GM12892 (cell line): Measurements from ENCODE around the gene DMAP1.

Experiments used
- DNase-seq: peaks from one replicate; pipeline ENCODE4 v3.0.0; 2011; ENCODE audit not compliant: insufficient read length
- FAIRE-seq: peaks from 2 replicates; lab custom pipeline; 2011; peaks lifted over from hg19 to GRCh38; lab: Jason Lieb, UNC
- POLR2A ChIP-seq: IDR thresholded peaks from 2 replicates; pipeline ENCODE4 v1.6.1; 2011; ENCODE audit warnings: low read depth, low read length, control low read depth
- POLR2AphosphoS5 ChIP-seq: IDR thresholded peaks from 2 replicates; pipeline ENCODE4 v1.6.1; 2011; ENCODE audit warnings: low read depth, low read length, control low read depth
- TAF1 ChIP-seq: IDR thresholded peaks from 2 replicates; pipeline ENCODE4 v1.6.1; 2011; ENCODE audit warnings: low read depth, mild to moderate bottlenecking, control low read depth, low read length, borderline replicate concordance

DMAP1 gene

GRCh38 chr1:44262414-44262813 is 49.1 kb downstream of the DMAP1 start:
- DNase-seq: no peak
- TF ChIP-seq TAF1 (no peak), POLR2AphosphoS5 (no peak), POLR2A (no peak)
- FAIRE-seq: no peak

DNA sequence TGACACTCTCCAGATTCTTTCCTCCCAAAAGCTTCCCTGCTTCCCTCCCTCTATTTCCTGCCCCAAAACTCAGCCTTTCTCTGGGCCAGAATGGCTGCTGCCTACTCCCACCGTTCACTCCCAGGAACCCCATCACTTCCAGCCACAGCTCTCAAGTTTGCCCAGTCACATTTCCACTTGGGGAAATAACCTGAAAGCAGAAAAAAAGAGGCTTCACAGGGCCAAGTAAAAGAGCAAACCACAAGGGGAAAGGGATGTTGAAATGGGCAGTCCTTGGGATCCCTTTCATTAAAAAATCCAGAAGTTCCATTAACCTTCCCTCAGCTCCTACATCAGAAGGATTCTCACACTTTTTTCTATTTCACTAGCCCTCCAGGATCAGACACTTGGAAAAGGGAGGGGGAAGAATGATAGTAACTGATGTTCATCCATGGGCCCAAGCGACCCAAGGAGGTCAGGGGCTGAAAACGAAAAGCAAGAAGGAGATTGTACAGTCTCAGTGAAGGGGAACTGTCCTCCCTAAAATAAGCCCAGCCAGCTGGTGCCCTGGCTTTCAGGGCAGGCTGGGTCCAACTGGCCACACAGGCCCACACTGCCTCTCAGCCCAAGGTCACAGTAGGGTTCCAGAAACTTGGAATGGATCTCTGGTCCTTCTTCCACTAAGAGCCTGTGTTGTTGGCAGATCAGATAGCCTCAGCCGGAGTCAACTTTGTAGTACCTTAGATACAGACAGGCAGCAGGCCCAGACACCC is 49.7 kb downstream of the DMAP1 start:
- TF ChIP-seq POLR2A (no peak), TAF1 (no peak), POLR2AphosphoS5 (no peak)
- FAIRE-seq: no peak

DNA sequence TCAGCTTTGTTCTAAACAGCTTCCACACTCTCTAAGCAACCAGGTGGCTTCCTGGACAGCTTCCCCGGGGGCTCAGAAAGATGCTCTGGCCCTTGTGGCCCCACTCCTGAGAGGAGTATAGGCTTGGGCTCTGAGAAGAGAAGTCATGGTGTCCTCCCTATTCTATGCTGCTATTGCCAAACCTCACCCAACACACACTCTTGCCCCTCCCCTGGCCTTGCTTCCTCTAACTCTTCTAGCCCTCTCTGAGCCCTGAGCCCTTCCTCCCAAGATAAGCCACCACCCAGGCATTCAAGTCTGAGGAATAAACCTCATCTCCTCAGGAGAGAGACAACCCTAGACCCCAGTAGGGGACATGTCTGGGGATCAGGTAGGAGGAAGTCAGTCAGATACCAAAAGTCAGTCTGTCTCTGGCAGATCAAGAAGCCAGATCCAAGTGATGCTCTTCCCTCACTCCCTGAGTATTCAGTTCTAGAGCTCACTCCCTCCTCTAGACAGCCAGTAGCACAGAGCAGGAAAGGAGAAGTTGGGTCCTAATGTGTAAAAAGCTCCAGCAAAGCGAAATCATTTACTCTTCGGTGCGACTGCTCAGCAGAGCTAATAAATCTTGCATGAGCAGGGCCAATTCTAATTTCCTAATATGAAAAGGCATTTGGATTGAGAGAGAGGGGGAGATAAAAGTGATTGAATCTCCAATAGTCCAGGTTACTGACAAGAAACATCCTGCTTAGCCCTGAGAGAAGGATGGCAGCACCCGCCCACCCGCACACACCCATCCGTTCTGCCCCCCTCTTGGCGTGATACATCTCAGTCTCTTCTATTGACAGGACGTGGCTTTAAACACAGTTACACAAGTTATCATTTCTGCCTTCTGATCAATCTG is 50.5 kb downstream of the DMAP1 start:
- TF ChIP-seq POLR2A: no peak
- TF ChIP-seq POLR2AphosphoS5: no peak
- FAIRE-seq (no peak), DNase-seq (no peak)

More for the DNA sequence above, 49.7 kb downstream of the DMAP1 start:
- no peak for DNase-seq

GRCh38 chr1:44264451-44264771 is 51.1 kb downstream of the DMAP1 start:
- TF ChIP-seq POLR2A (no peak), POLR2AphosphoS5 (no peak), TAF1 (no peak)
- DNase-seq (no peak), FAIRE-seq (no peak)

DNA sequence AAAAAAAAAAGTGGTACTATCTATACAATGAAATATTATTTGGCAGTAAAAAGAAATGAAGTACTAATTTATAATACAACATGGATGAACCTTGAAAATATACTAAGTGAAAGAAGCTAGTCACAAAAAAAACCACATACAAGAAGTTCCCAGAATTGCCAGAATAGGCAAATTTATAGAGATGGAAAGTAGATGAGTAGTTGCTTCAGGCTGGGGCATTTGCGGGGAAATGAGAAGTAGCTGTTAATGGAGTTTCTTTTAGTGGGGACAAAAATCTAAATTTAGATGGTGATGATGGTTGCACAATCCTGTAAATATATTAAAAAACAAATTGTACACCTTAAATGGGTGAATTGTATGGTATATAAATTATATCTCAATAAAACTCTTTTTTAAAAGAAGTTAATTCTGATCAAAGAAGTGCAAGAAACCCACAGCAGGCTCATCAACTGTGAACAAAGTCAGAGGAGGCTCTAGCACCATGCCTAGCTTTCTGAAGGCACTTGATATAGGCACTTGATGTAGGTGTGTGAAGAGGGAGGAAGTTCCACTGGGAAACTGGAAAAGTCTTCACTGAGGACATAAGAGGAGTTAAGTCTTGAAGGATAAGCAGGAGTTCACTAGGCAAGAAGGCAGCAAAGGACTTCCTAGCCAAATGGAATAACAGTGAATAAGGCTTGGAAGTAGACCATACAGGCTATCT is 52.5 kb downstream of the DMAP1 start:
- DNase-seq (no peak), FAIRE-seq (no peak)
- TF ChIP-seq TAF1: no peak
- no peak for TF ChIP-seq POLR2AphosphoS5
- TF ChIP-seq POLR2A: no peak

GRCh38 chr1:44266400-44267344 is 53.4 kb downstream of the DMAP1 start:
- DNase-seq: no peak
- TF ChIP-seq POLR2A: no peak
- FAIRE-seq: no peak

DNA sequence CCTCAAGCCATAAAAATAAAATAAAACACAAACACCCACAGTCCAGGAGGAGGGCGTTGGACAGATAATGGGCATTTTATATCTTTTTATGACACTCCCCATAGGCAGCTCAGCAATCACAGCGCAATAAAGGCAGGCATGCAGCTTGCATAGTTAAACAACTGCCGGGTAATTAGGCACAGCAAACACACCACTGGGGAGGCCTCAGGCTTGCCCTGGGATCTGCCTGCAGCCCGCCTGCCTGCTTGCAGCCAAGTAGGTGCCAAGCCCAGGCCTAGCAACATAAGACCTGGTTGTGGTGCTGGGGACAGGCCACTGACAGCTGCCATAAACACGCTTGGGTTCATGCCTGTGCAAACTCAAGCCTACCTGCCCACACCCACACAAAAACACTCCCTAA is 54.2 kb downstream of the DMAP1 start:
- FAIRE-seq (no peak), DNase-seq (no peak)
- no peak for TF ChIP-seq POLR2A
- TF ChIP-seq POLR2AphosphoS5: no peak
- TF ChIP-seq TAF1: no peak

- TF ChIP-seq POLR2A (no peak), TAF1 (no peak), POLR2AphosphoS5 (no peak)
- FAIRE-seq (no peak), DNase-seq (no peak)
These were observed 54.8 kb downstream of the DMAP1 start for GRCh38 chr1:44268054-44268453.
